HG03103 (cell line): ENCODE measurements around the gene CREB3L4.
A peak's percentile ranks its signal among the peaks of the same experiment; 100 is the strongest.

Experiments used
- ATAC-seq: cut with Tn5 transposase; IDR thresholded peaks from one replicate; pipeline ENCODE4 v1.9.1; 2021; ENCODE audit warnings: low read depth; ENCODE audit not compliant: unreplicated experiment

Gene CREB3L4

GRCh38 chr1:153936011-153936802 is 31.5 kb upstream of the CREB3L4 start:
- no peak for ATAC-seq

GRCh38 chr1:153937331-153937730 is 30.4 kb upstream of the CREB3L4 start:
- no peak for ATAC-seq

GRCh38 chr1:153938996-153939395 is 28.7 kb upstream of the CREB3L4 start:
- no peak for ATAC-seq

DNA sequence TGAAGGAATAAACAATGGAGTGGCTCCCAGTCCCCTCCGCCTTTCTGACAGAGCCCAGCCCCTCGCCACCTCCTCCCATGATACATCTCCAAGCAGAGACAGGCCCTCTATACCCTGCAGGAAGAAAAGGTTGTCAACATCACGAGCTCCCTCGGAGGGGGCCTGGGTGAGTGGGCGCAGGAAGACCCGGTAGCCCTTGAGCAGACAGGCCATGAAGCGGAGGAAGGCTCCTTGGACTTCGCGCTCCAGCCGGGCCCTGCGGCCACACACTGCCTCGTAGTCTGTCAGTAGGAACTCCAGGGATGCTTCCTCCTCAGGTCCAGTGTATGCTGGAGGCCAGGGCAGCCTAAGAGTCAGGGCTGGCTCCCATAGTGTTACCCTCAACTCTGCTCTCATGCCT is 28.2 kb upstream of the CREB3L4 start:
- no peak for ATAC-seq

DNA sequence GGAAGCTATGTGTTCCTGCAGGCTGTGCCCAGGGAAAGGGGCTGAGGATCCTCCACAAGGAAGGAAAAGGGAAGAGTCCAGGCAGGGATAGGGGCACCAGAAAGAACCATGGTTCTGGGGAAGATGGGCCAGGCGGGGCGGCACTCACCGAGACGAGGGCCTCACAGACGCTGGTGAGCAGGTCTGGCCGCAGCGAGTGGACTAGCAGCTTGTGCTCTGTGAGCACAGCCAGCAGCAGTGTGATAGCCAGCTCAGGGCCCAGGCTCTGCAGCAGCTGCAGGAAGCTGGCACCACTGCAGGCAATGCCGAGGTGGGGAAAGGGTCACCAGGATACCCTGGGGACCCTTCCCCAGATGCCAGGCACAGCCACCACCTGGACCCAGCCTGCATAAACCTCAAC is 26.9 kb upstream of the CREB3L4 start:
- ATAC-seq: no peak

DNA sequence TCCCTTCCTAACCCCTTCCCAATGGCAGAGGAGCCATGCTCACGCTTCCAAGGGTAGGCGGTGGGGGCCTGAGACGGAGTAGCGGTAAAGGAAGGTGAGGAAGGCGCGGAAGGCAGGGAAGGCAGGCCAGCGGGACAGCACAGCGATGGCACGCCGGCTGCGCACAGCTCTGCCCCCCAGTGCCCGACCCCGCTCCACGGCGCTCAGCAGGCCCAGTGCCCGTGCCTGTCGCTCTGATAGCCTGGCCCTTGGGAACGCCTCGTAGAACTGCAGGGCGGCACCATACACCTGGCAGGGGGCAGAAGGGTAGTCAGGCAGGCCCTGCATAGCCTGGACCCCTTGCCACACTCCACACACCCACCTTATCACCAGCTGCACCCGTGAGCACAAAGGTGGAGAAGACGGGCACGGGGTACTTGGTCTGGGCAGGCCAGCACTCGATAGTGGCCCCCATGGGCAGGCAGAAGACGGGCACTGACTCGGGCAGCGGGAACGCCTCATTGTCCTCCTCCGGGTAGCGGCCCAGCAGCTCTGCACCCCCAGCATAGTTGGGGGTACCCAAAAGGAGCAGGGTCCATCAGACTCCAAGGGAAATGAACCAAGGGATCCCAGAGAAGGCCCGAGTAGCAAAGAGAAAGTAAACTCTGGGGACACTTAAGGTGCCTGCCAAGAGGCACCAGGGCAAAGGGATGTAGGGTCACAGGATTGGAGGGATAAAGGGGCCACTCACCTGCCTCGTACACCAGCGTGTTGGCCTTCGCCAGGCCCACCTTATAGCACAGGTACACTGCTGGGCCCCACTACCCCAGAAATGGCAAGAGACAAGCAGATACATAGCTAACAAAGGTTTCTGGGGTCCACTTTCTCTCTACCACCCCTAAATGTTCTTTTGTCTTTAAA is 25.6 kb upstream of the CREB3L4 start:
- ATAC-seq: no peak

- ATAC-seq: no peak
Measured at GRCh38 chr1:153942766-153943549, 24.7 kb upstream of the CREB3L4 start.

DNA sequence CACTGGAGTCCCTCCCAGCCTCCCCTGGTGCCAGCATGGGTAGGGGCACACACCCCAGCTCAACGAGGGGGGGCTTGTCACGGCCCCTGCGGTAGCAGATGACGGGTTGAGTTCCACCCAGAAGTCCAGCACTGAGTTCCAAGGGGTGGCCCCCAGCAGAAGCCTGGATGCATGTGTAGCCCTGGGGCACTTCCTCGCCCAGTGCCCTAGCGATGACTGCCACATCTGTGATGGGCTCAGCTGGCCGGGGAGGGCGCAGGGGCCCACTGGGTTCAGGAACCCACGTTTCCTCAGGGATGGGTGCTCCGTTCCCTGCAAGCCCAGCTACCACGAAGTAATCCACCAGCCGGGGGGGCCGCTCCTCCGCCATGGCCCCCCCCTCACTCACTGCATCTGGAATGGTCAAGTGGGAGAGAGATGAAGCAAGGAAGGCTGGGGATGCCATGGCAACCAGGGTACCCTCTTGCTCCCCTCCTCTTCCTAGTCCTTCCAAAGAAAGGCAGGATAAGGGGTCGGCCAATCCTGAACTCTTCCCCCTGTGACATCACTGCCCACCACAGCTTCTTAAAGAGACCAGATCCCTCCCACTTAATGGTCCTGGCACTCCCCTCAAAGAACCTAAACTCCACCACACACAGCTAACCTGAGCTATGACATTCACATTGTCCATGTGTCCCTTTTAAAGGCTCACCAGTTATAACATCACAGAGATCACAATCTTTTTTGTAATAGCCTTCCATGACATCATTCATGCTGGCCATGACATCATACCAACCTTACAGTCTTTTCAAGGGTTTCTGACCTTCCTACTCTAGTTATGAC is 23.5 kb upstream of the CREB3L4 start:
- no peak for ATAC-seq

- ATAC-seq: no peak
Measured at GRCh38 chr1:153944827-153945117, 22.9 kb upstream of the CREB3L4 start.

GRCh38 chr1:153945131-153945794 is 22.4 kb upstream of the CREB3L4 start:
- no peak for ATAC-seq

GRCh38 chr1:153945795-153946621 is 21.7 kb upstream of the CREB3L4 start:
- ATAC-seq: peak; percentile 54

- ATAC-seq: peak; percentile 58
Measured at GRCh38 chr1:153946622-153947241, 21.0 kb upstream of the CREB3L4 start, which contains the start of gene DENND4B. TSS of gene DENND4B (minus strand) at chr1:153946718. CDS start at chr1:153944374, 2,344 bp downstream.

DNA sequence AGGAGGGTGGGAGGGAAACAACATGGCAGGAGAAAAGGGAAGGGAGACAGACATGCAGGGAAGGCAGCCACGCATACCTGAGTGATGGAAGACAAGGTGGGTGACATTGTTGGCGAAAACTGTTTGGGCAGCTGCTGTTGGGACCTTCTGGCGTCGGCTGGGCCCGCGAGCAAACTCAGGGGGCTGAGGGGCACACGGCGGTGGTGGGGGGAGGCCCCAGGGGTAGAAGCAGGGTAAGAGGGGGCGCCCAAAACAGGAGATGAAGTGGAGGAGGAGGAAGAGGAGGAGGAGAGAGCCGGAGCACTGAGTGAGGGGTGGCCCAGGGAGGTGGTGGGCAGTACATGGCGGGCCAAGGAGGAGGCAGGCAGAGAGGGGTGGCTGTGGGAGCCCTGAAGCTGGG is 16.5 kb upstream of the CREB3L4 start:
- ATAC-seq: no peak

DNA sequence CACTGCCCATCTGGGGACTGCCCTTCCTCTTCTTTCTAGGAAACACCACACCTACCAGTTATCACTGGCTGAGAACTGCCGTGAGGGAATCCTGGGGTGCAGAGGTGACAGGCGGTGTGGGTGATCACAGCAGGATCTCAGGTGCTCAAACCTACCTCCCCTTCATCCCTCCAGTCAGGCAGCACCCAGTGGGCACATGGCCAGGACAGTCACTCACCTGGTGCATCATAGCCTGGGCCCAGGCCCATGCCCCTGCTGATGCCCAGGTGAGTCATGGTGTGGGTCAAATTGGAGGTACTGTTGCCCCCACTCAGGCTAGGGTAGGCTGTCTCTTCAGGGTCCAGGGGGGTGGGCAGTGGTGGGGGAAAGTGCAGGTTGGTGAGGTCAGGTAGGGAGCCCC is 15.9 kb upstream of the CREB3L4 start:
- no peak for ATAC-seq

GRCh38 chr1:153953859-153954365 is 13.8 kb upstream of the CREB3L4 start:
- ATAC-seq: no peak

DNA sequence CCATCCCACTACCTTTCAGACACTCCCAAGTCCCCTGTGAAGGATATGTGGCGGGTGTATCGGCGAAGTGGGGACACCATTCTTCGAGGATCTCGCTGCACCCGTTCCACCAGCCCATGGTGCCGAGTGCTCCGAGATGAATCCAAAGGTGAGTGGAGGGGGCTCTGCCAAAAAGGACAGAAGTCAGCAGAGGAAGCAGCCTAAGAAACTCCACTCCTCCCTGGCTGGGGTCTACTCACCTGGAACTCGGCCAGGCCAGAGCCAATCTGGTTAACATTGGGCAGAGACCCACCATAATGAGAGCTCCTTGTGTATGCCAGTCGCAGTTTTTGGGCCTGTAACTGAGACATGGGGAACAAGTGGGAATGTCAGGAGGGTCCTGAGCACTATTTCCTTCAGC is 12.9 kb upstream of the CREB3L4 start:
- no peak for ATAC-seq

DNA sequence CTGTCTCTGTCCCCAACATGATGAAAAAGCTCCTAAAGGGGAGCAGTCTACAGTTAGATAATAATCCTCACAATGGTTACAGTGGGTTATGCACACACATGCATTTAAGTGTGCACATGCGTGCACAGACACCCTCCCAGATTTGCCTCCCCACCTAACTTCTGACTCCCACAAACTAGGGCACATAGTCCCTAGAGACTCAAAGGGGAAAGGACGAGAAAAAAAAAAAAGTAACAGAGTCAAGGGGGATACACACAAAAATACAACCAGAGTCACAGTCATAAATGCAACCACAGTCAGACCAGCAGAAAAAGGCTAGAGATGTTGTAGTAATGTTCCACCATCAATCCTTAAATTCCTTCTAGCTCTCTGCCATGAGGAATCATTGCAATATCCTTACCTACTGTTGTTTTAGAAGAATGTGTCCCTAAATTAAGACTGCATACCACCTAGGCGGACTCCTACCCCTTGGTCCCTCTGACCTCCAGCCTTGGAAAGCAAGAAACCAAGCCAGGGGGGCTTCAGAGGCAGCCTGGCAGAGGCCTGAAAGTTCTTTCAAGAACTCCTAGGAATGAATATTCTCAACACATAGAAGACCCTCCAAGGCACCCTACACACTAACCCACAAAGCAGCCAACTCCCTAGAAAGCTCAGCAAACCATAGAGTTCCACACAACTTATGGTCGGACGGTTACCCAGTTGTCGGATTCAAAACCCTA is 10.5 kb upstream of the CREB3L4 start:
- no peak for ATAC-seq

- no peak for ATAC-seq
Measured at GRCh38 chr1:153957744-153958110, 10.0 kb upstream of the CREB3L4 start.
